ENCODE data around the gene FXYD2.

DNA sequence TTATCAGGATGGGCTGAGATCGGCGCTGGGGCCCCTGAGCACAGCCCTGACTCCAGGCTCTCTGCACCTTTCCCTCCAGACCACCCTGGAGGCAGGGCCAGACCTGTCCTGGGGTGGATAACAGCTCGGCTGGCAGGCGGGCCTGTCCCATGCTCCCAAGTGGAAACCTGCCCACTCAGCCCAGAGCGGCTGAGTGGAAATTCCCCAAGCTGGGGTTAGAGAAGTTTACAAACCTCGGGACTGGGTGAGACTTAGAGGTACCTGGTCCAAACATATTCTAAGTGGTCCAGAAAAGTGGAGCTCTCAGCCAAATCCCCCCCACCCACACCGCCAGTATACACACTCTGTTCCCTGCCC is 4.8 kb upstream of the FXYD2 start:
- TF ChIP-seq, protein P1, sequence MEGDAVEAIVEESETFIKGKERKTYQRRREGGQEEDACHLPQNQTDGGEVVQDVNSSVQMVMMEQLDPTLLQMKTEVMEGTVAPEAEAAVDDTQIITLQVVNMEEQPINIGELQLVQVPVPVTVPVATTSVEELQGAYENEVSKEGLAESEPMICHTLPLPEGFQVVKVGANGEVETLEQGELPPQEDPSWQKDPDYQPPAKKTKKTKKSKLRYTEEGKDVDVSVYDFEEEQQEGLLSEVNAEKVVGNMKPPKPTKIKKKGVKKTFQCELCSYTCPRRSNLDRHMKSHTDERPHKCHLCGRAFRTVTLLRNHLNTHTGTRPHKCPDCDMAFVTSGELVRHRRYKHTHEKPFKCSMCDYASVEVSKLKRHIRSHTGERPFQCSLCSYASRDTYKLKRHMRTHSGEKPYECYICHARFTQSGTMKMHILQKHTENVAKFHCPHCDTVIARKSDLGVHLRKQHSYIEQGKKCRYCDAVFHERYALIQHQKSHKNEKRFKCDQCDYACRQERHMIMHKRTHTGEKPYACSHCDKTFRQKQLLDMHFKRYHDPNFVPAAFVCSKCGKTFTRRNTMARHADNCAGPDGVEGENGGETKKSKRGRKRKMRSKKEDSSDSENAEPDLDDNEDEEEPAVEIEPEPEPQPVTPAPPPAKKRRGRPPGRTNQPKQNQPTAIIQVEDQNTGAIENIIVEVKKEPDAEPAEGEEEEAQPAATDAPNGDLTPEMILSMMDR (IDR thresholded peaks at IDR 0.05; ENCODE audit: low read length): no peak
- no peak for TF ChIP-seq EZH2 (IDR thresholded peaks at IDR 0.05; ENCODE audit: borderline replicate concordance, low read length)
